IPS-NIHi11 (cell line): ENCODE data around the gene STAG3.
"Not testable (repeated sequence)": the region's sequence is repeated elsewhere in the genome, so short reads cannot be mapped to it uniquely, and the experiment has no call there.

ENCODE experiments used
- DNase-seq: peaks from one replicate; pipeline ENCODE4 v3.0.0; 2012; ENCODE audit warnings: mixed read lengths, low spot score

Gene STAG3

DNA sequence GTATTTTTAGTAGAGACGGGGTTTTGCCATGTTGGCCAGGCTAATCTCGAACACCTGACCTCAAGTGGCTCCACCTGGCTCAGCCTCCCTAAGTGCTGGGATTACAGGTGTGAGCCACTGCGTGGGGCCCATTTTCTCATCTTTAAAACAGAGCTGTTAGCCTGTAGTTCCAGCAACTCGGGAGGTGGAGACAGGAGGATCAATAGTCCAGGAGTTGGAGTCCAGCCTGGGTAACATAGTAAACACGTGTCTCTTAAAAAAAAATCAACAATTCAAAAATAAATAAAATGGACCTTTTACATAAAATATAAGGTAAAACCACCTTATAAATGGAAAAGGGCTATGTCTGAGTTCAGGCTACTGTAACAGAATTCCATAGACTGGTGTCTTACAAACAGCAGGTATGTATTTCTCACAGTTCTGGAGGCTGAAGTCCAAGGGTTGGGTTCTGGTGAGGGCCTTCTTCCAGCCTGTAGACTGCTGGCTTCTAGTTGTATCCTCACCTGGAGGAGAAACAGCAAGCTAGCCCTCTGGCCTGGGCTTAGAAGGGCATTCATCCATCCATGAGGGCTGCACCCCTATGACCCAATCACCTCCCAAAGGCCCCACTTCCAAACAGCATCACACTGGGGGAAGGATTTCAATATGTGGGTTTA, 35.0 kb downstream of the STAG3 start:
- no peak for DNase-seq

GRCh38 chr7:100213672-100214071, 36.0 kb downstream of the STAG3 start:
- no peak for DNase-seq

- not testable (repeated sequence) for DNase-seq
Measured at GRCh38 chr7:100214356-100214755, 36.6 kb downstream of the STAG3 start.

DNA sequence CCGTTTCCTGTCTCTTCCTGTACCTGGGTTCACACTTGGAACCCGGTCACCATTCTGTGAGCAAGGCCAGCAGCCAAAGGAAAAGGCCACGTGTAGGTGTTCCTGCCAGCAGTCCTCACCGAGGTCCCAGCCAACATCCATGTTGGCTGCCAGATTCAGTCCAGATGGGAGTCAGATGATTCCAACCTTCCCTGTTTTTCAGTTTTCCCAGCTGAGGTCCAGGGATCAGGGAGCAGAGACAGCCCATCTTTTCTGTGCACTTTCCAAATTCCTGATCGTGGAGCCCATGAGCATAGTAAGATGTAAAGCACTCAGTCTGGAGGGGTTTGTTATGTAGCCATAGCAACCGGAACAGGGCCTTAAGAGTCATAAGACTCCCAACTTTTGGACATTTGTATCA, 38.2 kb downstream of the STAG3 start:
- DNase-seq: no peak

GRCh38 chr7:100217934-100218333, 40.2 kb downstream of the STAG3 start:
- not testable (repeated sequence) for DNase-seq

DNA sequence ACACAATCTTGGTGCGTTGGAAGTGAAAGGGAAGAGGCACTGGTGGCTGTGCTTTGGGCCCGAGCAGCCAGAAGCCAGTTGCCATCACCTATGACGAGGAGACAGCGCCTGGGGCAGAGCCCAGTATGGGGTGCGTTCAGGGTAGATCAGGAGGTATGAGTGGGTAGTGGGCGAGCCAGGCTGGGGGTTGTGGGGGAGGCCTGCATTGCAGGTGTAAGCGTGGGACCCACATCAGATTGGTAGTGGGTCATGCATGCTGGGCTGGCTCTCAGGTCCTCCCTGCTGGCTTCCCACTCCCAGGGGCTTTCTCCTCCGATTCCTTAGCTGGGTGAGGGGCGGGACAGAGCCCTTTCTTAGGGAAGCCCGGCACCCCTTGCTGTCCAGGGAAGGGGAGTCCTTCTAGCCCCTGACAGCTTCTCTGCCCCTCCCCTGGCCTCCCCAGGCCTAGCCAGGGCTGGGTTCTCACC, 41.6 kb downstream of the STAG3 start:
- no peak for DNase-seq

DNA sequence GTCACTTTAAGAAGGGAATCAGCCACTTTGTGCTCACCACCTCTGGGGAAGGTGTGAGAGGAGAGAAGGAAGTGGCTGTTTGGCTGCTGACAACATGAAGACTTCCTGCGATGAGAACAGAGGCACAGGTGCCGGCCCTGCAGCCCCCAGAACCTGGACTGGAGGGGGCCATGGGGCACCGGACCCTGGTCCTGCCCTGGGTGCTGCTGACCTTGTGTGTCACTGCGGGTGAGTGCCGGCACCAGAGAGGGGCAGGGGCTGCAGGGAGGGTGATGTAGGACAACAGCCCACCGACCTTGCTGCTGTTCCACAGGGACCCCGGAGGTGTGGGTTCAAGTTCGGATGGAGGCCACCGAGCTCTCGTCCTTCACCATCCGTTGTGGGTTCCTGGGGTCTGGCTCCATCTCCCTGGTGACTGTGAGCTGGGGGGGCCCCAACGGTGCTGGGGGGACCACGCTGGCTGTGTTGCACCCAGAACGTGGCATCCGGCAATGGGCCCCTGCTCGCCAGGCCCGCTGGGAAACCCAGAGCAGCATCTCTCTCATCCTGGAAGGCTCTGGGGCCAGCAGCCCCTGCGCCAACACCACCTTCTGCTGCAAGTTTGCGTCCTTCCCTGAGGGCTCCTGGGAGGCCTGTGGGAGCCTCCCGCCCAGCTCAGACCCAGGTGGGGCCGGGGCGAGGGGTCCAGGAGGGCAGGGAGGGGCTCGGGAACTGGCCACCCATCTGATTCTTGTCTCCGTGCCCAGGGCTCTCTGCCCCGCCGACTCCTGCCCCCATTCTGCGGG, 42.3 kb downstream of the STAG3 start, which contains the start of gene PVRIG:
TSS of gene PVRIG (plus strand) at position 149 of the 785 bp plus-strand sequence. CDS start at position 171, 22 bp downstream.
- not testable (repeated sequence) for DNase-seq

DNA sequence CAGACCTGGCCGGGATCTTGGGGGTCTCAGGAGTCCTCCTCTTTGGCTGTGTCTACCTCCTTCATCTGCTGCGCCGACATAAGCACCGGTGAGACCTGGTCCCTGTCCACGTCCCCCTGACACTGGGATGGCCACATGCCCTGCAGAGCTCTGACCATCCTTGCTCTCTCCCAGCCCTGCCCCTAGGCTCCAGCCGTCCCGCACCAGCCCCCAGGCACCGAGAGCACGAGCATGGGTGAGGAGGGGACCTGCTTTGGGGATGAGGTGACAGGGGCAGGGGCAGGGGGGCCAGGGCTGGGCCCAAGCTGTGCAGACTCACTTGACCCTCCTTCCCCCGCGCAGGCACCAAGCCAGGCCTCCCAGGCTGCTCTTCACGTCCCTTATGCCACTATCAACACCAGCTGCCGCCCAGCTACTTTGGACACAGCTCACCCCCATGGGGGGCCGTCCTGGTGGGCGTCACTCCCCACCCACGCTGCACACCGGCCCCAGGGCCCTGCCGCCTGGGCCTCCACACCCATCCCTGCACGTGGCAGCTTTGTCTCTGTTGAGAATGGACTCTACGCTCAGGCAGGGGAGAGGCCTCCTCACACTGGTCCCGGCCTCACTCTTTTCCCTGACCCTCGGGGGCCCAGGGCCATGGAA, 43.0 kb downstream of the STAG3 start:
- no peak for DNase-seq

- no peak for DNase-seq
Measured at GRCh38 chr7:100221231-100221718, 43.6 kb downstream of the STAG3 start.

DNA sequence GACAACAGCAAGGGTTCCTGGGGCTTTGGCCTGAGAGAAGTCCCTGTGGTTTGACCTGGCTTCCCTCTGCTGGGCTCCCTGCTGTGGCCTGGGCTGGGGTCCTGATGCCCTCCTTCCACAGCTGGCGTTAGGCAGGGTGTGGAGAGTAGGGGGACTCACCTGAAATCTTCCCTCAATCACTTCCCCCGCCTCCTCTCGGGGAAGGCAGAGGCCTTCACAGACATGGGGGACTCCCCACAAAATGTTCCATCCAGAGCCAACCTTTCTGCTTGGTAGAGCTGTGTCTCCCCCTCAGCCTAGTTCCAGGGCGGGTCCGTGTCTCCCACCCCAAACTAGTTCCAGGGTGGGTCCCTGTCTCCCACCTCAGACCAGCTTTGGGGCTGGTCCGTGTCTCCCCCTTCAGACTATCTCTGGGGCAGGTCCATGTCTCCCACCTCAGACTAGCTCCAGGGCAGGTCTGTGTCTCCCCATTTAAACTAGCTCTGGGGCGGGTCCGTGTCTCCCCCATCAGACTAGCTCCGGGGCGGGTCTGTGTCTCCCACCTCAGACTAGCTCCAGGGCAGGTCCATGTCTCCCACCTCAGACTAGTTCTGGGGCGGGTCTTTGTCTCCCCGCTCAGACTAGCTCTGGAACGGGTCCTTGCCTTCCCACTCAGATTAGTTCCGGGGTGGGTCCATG, 44.2 kb downstream of the STAG3 start:
- DNase-seq: no peak

DNA sequence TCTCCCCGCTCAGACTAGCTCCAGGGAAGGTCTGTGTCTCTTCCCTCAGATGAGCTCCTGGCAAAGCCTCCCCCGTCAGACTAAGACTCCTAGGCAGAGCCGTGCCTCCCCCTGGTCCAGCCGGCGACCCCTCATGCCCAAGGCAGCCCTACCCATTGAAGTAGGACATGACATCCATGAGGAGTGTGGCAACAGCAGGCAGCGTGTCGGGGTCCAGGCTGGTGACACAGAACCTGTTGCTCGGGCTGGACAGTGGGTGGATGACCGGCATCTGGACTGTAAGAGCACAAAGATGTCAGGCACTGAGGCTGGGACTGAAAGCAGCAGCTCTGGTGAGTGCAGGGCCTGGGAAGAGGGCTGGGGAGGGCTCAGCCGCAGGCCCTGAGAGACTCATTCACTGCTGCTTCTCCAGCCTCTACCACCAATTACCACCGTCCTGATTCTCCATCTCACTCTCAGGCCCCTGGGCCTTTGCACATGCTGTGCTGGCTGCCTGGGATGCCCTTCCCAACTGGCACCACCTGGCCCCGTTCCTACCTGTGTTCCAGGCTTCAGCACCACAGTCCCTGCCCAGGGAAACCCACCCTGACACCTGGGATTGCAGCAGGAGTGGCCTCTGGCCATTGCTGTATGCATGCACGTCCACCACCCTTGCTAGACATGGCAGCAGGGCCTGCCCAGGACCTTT, 44.9 kb downstream of the STAG3 start:
- no peak for DNase-seq

GRCh38 chr7:100223376-100223927, 45.7 kb downstream of the STAG3 start:
- not testable (repeated sequence) for DNase-seq

DNA sequence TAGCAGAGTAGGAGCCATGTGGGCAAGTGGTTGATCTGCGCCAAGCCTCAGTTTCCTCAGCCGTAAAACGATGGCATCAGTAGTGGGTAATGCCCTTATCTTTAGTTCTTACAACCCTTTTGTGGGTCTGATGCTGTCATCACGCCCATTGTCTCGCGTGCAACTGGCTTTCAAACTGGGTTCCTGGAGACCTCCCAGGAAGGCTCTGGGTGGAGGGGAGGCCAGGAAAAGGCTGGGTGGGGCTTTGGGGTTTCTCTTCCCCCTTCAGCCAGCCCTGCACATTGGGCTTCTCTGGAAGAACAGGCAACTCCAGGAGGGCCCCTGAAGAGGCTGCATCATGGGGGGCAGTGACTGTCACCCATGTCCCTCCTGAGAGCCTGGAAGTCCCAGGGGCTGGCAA, 47.2 kb downstream of the STAG3 start:
- not testable (repeated sequence) for DNase-seq

- not testable (repeated sequence) for DNase-seq
Measured at GRCh38 chr7:100234660-100235317, 57.1 kb downstream of the STAG3 start.

GRCh38 chr7:100239975-100240374, 62.3 kb downstream of the STAG3 start:
- DNase-seq: not testable (repeated sequence)

DNA sequence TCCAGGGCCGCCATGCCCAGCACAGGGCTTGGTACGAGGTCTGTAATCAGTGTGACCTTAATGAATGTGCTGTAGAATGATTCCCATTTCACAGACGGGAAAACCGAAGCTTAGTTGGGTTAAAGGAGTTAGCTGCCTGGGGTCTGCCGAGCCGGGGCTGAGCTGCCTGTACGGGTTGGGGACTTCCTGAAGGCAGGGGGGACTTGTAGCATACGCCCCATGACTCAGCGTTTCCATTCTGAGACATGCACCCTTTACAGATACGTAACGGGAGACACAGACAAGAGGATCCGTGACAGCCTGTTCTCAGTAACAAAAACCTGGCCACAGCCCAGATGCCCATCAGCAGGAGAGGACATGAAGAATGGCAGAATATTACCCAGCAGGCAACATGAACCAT, 65.7 kb downstream of the STAG3 start:
- not testable (repeated sequence) for DNase-seq

- not testable (repeated sequence) for DNase-seq
Measured at GRCh38 chr7:100244988-100245605, 67.4 kb downstream of the STAG3 start.

- DNase-seq: not testable (repeated sequence)
Measured at GRCh38 chr7:100246121-100246864, 68.6 kb downstream of the STAG3 start.

- not testable (repeated sequence) for DNase-seq
Measured at GRCh38 chr7:100246865-100247137, 69.1 kb downstream of the STAG3 start.
